ENCODE measurements around the gene METTL9.
"Not testable (repeated sequence)": the region's sequence is repeated elsewhere in the genome, so short reads cannot be mapped to it uniquely, and the experiment has no call there.

METTL9 gene

DNA sequence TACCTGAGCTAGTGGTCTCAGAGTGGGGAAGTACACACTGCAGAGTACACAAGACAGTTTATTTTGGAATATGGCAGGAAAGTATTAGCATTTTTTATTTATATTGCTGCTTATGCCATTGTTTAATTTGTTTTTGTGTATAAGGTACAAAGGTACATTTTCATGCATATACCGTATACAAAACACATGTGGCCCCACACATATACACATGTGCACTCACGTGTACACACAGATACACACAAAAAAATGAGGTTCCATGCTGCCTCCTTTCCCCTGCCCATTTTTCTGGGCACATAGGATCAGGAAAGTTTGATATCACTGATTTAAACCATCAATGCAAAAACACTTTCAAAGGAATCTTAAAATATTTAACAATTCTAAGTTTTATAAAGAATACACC, 40.1 kb downstream of the METTL9 start:
- DNase-seq: no peak

DNA sequence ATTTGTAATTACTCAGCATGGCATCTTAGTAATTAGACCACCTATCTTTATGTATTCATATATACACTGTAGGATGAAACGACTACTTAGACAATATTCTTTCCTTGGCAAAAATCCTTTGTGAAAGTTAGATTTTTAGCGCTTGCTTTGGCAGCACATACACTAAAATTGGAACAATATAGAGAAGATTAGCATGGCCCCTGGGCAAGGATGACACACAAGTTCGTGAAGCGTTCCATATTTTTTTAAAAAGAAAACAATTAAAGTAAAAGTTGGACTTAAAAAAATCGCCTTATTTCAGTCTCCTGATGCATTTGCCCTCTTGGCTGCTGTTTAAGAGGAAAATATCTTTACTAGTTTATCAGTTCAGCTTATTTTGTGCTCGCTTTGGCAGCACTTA, 42.5 kb downstream of the METTL9 start:
- DNase-seq: no peak

DNA sequence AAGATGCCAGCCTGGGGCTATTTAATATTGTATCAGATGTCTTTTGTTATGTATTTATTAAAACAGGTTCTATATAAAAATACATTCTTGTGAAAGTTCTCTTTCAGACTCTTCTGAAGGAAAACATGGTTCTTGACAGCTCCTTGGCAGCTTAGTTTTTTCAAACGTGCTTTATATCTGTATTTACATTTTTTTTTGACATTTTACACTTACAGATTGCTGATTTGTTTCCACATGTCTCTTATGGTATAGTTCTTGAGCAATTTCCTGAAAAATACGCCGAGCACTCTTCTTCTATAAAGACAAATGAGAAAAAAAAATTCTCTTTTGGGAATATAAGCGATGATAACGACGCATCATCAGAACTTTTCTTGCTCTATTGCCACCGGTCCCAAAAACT, 43.5 kb downstream of the METTL9 start:
- no peak for DNase-seq

DNA sequence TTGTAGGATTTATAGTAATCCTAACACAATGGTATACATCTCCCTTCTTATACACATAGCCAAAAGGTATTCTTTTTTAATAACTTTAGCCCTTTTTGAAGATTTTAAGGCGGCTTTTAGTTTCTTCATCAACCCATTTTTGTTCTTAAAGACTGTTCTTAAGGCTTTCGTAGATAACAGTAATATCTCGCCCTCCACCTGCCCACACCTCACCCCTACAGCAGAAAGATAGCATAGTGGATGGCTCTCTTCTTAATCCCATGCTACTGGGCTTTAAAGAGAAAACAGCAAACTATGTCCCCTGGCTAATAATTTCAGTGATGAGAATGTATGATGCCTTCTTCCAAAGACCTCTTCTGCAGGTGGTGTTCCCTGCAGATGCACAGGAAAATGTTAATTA, 44.4 kb downstream of the METTL9 start:
- DNase-seq: no peak

DNA sequence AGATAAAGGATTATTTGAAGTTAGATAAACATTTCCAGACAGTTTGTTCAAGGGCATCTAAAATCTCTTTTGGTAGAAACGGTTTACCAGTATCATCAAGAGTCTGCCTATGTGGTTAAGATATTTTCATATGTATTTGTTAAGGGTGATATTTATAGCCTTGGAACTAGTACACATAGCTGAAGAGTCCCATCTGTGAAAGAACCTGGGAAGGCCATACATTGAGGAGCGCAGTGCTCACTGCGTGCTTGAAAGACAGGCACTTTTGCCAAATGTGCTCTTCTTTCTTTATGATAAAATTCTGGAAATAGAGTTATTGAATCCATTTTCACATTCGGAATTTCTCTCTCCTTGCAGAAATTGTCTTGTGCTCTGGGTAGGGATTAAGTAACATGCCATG, 45.3 kb downstream of the METTL9 start:
- no peak for DNase-seq

DNA sequence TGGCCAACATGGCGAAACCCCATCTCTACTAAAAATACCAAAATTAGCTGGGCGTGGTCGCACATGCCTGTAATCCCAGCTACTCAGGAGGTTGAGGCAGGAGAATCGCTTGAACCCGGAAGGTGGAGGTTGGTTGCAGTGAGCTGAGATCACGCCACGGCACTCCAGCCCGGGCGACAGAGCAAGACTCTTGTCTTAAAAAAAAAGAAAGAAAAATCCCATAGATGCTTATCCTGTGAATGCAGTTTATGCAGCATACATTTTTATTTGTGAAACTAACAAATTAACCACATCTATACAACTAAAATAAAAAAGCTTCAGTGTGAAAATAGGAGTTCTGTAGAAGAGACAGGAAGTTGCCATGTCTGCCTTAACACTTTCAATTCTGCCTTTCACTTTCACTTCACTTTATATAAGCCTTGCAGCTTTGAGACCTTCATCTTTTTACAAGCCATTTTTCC, 45.9 kb downstream of the METTL9 start:
- DNase-seq: peak in 1 of 2 donors; percentile 72

DNA sequence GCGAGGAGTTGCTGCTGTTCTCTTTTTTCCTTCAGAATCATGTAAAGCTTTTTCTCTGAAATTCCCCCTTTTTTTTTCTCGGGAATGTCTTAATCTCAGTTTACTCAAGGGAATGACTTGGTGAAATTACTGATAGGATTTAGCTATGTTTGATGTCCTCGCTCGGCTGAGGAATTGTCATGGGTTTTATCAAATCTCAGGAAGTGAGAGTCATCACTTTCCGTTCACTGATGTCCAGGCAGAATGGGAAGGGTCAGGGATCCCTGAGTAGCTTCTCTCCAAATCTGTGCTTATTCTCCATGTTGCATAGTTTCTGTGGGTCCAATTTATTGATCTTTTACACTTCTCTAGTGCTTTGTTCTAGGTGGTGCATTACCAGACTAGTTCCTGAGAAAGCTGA, 46.7 kb downstream of the METTL9 start:
- DNase-seq: no peak

DNA sequence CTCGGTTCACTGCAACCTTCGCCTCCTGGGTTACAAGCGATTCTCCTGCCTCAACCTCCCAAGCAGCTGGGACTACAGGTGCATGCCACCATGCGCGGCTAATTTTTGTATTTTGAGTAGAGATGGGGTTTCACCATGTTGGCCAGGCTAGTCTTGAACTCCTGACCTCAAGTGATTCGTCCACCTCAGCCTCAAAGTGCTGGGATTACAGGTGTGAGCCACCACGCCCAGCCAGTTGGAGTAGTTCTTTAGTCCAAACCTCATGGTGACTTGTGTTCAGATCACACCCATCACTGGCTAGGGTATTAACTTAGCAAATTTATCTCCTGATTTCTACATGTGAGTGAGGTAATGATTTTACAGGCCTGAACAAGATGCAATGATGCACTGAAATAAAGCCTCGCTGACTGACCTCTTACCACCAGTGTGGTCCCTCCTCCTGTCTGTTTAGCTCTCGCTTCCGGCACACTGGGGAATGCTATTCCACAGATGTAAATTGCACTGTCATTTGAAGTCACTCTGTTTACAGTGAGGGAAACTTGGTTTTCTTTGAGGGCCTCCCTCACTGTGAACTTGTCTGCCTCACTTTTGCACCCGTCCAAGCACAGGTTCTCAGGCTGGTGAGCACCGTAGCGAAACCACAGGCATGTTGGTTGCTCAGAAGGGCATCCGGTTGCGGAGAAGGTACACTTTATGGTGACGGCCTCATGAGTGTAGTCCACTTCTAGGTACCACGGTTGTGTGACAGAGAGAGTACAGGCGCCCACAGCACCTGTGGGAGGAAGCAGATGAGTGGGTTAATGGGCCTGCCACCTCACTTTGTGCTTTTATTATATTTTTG, 47.6 kb downstream of the METTL9 start:
- DNase-seq: no peak

DNA sequence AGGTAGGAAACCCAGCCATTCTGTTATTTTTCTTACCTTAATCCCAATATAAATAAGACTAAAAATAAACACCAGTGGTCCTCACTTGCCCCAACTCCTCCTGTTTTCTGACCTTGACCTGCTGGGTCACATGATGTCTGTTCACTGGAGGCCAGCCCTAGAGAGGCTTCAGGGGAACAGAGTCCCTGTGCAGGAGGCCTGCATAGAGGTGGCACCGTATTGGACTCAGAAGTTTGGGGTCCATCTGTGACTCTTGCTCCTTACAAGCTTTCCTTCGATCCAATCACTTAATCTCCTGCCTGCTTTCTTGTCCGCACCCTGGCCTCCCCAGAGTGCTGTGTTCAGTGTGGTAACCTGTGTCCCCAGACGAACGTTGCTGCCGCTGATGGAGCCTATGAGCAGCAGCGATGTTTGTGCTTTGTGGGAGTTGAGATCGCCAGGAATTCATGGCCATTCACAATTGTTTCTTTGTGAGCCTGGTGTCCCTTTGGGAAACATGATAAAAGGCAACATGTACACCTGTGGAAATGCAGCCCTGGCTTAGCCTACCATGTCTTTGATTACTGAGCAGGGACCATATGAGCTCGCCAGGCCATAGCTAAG, 48.3 kb downstream of the METTL9 start:
- DNase-seq: no peak

DNA sequence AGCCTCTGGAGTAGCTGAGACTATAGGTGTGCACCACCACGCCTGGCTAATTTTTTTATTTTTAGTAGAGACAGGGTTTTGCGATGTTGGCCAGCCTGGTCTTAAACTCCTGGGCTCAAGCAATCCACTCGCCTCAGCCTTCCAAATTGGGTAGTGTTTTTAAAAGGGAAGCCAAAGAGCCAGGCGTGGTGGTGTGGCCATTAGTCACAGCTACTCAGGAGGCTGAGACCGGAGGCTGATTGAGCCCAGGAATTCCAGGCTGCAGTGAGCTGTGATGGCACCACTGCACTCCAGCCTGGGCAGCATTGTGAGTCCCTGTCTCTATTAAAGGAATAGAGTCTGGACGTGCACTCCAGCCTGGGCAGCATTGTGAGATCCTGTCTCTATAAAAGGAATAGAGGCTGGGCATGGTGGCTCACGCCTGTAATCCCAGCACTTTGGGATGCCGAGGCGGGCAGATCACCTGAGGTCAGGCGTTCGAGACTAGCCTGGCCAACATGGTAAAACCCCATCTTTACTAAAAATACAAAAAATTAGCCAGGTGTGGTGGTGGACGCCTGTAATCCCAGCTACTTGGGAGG, 50.5 kb downstream of the METTL9 start:
- DNase-seq: not testable (repeated sequence)

DNA sequence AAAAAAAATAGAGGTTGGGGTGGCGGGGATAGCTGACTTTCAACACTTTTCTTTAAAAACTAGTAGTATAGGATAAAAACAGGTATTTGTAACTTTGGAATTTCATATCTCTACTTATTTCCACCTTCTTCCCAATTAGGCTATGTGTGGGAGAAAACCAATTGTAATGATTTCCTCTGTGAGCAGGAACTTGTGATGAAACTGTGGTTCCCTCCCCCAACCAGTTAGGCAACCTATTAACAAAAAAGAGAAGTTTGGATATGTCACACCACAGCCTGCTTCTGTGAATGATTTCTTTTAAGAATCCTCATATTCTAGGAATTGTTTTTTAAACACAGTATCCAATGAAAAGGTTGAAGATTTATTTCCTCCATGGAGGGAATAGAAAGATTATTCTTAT, 51.1 kb downstream of the METTL9 start:
- peak in 1 of 2 donors; percentile 45 for DNase-seq

DNA sequence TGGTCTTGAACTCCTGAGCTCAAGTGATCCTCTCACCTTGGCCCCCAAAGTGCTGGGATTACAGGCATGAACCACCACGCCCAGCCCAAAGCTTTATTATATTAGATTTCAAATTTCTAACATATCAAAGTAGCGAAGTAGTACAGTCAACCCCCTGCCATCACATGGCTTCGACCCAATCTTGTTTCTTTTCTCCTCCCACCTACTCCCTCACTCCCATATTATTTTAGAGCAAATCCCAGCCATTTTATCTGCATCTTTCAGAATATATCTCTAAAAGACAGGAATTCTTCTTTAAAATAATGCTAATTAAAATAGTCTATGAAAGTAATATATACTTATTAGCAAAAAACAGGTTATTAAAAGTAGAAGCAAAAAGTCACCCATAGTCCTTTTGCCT, 52.1 kb downstream of the METTL9 start:
- DNase-seq: no peak

DNA sequence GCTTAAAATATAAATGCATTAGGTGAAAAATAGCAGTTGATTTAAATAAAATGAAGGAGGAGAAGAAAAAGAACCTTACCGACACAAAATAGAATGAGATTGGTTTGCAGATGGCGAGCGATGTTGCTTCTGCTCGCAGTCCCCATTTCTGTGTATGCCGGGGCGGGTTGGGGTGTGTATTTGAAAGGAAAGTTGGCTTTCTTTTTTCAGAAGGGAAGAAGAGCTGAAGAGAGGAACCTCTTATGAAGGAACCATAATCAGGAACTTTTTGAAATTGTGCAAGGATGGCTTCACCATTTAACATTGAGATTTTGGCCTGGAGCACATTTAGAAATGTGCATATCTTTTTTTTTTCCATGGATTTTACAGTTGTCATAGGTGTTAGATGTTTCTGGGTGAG, 53.1 kb downstream of the METTL9 start, which contains the start of gene IGSF6:
Gene IGSF6, minus strand, starts transcription at position 156 of the 400 bp plus-strand sequence. Its CDS starts 10 bp downstream, at position 146.
- no peak for DNase-seq

DNA sequence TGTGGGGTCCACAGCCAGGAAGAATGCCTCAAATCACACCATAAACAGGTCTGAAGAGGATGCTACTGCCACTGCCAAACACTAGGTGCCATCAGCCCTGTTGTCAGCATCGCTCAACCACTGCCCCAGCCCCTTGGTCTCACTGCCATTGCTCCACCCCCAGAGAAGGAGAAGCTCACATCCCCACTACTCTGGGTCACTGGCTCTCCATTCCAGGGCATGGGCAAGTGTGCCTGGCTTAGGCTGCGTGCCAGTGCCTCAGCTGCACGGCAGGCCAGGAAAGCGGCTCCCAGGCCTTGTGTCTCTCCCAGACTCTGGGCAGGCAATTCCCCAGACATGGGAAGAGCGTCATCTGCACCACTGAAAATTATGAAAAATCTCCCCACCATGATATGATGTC, 54.2 kb downstream of the METTL9 start:
- no peak for DNase-seq

DNA sequence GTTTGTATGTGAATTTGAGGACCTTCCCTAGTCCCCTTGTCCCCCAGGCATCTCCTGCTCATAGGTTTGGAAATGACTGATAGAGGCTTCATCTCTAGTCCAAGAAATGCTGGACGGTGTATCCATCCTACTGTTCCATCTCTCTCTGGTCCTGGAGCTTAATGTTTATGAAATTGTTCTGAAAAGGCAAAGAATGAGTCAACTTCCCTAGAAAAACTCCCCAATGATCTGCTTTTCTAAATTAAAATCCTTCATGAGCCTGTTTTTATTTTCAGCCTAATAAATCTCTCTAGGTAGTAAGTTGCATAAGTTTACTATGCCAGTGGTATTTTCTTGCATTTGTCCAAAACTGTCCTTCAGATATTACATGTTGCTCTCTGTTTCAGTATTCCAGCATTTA, 55.1 kb downstream of the METTL9 start:
- no peak for DNase-seq

DNA sequence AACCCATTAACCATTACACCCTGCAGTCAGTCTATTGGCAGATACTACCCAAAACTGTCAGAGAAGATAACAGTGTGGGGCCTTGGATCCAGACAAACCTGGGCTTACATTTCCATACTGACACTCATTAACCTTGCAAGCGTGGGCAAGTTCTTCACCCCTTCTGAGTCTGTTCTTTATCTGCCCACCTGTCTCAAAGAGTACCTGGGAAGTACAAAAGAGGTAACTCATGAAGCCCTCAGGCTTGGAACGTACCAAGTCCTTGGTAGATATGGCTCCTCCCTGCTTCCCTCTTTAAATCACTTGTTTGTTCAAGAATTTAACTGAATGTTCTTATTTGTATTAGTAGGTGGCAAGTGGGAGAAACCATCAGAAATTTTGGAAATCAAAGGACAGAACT, 55.5 kb downstream of the METTL9 start:
- no peak for DNase-seq

DNA sequence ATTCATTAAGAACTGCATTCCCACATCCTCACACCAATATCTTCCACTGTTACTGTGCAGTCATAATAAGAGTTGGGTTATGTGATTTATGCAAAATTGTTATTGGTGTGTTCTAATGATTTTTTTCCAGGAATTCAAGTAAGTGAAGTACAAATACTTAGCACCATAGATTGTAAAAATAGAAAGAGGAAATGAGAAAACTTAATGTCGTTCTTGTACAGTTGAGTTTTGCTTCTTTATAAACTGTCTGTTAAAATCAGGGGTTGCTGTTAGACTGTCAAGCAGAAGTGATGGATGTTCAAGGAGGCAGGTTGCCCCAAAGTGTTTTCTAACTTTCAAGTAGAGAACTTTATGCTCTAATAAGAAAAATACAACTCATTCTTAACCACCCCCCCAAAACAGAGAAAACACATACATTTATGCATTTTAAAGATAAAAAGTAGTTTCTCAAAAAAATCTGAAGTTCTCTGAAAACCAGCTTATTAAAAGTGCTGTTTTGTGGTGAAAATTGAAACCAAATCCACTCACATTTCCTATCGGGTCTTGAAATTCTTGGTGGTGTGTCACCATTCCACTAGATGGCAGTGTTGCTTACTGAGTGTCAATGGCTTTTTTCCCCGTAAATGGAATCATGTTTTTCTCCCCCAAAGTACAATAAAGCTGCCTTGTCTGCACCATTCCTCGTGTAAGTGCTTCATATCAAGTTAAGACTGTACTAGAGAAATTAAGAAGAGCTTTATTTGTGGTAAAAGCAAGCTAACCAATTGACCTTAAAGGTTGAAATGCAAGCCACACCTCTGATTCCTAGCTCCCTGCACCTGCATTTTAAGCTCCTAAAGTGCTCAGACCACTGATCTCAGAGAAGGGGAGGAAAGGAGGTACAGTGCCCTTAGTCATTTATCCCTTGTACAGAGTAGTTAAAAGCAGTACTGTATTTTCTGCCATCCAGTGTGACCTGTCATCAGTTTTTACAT, 57.7 kb downstream of the METTL9 start:
- peak in 1 of 2 donors; percentile 66 for DNase-seq

DNA sequence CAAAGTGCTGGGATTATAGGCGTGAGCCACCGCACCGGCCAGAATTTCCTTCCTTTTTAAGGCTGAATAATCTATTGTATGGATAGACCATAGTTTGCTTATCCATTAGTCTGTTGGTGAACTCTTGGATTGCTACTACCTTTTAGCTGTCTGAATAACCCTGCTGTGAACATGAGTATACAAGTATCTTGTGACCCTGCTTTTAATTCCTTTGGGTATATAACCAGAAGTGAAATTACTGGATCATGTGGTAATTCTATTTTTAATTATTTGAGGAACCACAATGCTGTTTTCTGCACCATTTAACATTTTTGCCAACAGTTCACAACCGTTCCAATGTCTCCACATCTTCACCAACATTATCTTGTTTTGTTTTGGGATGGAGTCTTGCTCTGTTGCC, 59.7 kb downstream of the METTL9 start:
- DNase-seq: no peak

DNA sequence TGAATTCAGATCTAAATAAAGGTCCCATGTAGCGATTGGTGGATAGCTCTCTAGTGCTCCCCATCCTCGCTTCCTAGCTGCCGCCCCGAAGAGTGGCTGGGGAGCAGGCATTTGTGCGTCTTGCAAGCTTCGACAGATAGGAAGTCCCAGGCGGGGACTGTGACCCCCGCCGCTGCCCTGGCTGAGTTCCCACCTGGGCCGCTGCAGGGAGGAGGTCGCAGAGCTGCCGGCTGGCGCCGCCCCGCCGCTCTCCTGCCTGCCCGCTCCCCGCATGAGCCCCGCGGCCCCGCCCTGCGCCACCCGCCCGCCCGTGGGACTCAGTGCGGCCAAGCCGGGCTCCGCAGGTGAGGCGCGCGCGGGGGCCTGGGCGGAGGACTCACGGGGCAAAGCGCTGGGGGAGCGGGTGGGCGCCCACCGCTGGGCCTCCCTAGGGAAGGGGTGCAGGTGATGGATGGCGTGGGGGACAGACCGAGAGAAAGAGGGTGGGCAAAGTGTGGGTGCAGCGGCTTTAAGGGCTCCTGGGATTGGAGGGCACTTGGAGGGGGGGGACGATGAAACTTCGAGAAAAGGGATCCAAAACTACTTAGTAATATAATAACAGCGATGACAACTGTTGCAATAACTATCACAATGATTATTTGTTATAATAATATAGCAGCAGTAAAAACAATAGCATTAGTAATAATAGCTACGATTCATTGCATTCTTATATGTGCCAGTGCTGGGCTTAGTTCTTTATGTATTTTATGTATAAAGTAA, 64.7 kb downstream of the METTL9 start, which contains the start of gene OTOA:
Gene OTOA, plus strand, starts transcription at position 80 of the 759 bp plus-strand sequence. CDS start 14,547 bp downstream, outside the sequence.
- DNase-seq: no peak

DNA sequence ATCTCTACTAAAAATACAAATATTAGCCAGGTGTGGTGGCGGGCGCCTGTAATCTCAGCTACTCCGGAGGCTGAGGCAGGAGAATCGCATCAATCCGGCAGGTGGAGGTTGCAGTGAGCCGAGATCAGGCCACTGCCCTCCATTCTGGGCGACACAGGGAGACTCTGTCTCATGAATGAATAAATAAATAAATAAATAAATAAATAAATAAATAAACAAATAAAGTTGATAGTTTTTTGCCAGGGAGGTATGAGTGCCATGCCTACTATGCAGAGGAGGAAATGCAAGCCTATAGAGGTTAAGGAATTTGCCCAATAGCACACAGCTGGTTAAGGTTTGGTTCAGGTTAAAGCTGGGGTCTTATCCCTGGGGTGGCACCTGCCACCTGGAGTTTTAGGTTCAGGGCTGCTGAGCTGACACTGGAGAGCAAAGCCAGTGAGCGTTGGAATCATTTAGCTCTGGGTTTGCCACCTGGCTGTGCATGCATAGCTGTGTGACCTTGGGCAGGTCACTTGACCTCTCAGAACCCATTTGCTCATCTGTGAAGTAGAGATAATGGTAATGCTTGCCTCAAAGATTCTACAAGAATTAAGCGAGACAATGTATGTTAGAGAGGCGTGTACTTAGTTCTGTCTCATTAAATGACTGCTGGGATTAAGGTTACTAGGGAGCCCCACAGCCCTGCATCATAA, 65.6 kb downstream of the METTL9 start:
- DNase-seq: no peak

DNA sequence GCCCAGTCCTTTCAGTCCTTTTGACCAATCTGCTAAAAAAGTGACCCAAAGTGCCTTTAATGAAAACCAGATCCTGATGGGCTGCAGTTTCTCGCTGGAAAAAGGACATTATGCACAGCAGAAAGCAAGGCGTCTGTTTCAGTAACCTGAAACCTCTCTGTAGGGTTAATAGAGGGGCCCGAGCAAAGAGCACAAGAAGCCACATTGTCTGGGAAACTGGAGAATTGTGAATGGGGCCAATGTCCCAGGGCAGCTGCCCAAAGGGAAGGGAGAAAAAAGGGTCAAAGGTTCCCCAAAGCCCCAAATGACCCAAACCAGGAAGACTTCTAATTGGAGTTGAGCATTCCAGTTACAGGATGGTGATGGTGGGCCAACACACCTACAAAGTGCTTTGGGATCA, 67.4 kb downstream of the METTL9 start:
- DNase-seq: no peak
